Middle frontal gyrus (tissue), 1 donor: ENCODE results near the gene RAB7A.
A peak's percentile ranks its signal among the peaks of the same experiment; 100 is the strongest.
"Not testable (repeated sequence)": the region's sequence is repeated elsewhere in the genome, so short reads cannot be mapped to it uniquely, and the experiment has no call there.

Experiments
- DNase-seq: peaks from one replicate; pipeline ENCODE4 v3.0.0-alpha.2; 2015; ENCODE audit warnings: low spot score; ENCODE audit errors: extremely low spot score

Gene RAB7A

GRCh38 chr3:128815318-128816064, 89.5 kb downstream of the RAB7A start:
- no peak for DNase-seq

DNA sequence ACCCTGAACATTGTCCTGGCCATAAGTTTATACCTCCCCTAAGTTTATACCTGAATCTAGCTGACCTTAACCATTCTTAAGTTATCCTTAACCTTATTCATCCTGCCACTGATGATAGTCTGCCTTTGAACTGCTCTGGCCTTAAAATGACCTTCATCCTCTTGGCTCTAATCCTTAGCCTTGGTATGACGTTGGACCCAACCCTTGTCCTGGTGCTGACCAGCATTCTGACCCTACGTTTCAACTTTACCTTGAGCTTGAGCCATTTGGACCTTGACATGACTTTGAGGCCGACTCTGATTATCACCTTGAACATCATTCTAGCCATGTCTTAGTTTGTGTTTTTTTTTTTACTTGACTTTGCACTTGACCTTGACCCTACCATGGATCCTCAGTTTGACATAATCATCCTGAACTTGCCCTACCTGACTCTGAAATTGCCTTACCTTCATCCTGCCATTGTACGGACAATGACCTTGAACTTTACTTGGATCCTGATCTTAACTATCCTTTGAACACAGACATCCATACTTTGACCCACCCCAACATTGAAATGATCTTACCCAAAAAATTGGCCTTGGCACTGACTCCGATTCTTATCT, 92.3 kb downstream of the RAB7A start:
- no peak for DNase-seq

- DNase-seq = no peak
These were observed 94.4 kb downstream of the RAB7A start for GRCh38 chr3:128820252-128820839.

- no peak for DNase-seq
These were observed 97.0 kb downstream of the RAB7A start for GRCh38 chr3:128823008-128823407.

DNA sequence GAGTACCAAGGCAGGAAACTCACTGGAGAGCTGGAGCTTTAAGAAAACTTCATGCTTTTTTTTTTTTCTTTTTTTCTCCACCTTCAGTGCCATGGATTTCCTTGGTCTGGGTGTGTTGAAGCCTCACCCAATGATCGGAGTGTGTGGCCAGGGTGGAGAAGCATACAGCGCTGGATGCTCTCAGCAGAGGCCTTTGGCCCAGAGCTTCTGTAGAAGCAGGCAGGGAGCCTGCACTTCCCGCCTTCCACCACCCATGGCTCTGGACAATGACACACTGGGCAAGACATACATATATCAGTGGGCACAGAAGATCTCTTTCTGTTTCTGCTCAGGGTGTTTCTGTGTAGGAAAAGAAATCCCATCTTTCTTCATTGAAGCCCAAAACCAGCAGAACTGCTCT, 97.6 kb downstream of the RAB7A start:
- no peak for DNase-seq

DNA sequence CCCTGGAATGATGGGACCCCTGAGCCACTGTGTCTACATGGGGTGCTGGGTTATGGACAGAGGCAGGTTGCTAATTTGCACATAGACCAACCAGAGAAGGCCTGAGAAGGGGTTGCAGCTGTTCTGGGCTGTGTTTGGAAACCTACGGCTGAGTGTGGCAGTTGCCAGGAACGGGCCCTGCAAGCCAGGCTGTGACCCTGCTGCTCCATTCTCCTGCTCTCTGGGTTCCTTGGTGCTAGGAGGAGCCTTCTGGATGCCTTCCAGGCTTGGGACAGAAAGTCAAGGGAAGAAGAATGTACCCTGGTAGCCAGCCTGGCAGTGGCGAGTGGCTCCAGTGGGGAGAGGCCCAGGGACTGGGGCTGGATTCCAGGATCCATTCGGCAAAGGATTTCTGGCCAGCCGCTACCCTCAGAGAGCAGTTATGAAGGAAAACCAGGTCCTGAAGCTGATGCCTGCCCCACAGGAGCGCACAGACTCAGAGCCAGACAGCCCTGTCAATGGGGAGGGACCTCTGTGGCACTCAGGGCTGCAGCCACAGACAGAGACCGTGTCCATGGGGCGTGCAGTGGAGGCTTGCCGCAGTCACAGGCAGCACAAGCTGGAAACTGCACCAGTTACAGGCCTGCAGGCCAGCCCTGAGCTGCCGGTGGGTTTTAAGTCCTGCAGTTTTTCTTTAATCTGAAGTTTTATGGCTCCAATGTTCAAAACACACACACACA, 98.3 kb downstream of the RAB7A start:
- no peak for DNase-seq

- no peak for DNase-seq
These were observed 99.2 kb downstream of the RAB7A start for GRCh38 chr3:128825117-128825725.

DNA sequence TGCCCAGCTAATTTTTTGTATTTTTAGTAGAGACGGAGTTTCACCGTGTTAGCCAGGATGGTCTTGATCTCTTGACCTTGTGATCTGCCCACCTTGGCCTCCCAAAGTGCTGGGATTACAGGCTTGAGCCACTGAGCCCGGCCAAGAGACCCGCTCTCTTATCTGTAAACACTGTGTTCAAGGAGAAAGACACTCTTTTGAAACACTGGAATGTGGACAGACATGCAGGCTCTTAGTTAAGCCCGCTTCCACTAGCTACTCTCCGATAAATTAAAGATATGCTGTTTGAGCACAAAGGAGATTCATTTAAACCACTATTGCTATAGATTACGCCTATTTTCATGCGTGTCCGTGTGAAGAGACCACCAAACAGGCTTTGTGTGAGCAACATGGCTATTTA, 103.1 kb downstream of the RAB7A start:
- not testable (repeated sequence) for DNase-seq

GRCh38 chr3:128829925-128830625, 104.1 kb downstream of the RAB7A start:
- not testable (repeated sequence) for DNase-seq

GRCh38 chr3:128830762-128831161, 104.8 kb downstream of the RAB7A start:
- DNase-seq = not testable (repeated sequence)

- not testable (repeated sequence) for DNase-seq
These were observed 107.0 kb downstream of the RAB7A start for GRCh38 chr3:128832979-128833378.

- no peak for DNase-seq
These were observed 109.1 kb downstream of the RAB7A start for GRCh38 chr3:128835096-128835495.

- DNase-seq = no peak
These were observed 116.2 kb downstream of the RAB7A start for GRCh38 chr3:128841926-128842920.

- no peak for DNase-seq
These were observed 118.5 kb downstream of the RAB7A start for GRCh38 chr3:128844502-128844901.

DNA sequence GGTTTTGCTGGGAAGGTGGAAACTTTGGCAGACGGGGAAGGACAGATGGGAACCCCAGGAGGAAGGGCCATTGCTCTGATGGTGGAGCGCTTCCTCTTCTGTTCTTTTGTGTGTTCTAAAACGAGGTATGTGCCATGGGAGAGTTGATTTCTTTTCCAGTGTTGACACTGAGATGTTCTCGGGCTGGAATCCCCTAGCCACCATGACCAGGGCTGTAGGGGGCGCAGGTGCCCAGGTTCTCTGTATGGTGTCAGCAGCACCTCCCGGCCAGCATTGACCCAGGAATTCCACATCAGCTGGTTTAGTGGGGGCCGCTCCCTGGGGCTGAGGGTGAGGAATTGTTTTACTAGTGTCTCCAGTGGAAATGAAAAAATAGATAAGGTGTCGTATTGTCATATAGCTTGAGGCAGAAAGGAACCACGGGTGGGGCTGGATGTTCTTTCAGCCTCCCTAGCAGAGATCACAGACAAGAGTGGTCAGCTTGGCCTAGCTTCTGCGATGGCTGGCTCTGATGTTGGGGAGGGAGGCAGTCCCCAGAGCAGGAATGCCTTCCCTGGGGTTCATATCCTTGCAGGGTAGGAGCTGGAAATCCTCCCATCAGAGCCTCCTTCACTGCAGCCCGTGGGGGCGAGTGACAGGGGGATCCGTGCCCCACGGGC, 119.3 kb downstream of the RAB7A start:
- no peak for DNase-seq

- DNase-seq = peak; percentile 36
These were observed 119.9 kb downstream of the RAB7A start for GRCh38 chr3:128845778-128846485.

DNA sequence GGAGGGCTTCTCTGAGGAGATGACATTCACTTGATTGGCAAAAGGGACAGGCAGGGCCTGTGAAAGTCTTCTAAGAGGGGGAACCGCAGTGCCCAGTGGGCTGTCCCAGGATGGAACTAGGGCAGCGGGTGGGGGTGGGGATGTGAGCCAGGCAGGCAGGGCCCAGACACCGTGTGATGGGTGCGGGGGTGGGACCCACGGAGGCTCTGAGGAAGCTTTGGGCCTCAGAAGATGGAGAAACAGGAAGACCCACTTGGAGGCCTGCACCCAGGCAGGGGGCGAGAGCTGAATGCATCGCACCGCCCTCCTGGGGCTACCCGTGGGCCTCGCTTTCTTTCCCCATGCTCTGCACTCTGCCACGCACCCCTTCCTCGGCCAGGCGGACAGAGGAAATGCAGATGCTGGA, 120.5 kb downstream of the RAB7A start:
- DNase-seq = no peak

- no peak for DNase-seq
These were observed 121.8 kb downstream of the RAB7A start for GRCh38 chr3:128847666-128848370.
